GM19043 (cell line): Measurements from ENCODE around the gene CAPN2.

Source experiments
- ATAC-seq: cut with Tn5 transposase; IDR thresholded peaks from one replicate; pipeline ENCODE4 v1.9.1; 2021; ENCODE audit warnings: low read depth; ENCODE audit not compliant: unreplicated experiment

CAPN2 gene

DNA sequence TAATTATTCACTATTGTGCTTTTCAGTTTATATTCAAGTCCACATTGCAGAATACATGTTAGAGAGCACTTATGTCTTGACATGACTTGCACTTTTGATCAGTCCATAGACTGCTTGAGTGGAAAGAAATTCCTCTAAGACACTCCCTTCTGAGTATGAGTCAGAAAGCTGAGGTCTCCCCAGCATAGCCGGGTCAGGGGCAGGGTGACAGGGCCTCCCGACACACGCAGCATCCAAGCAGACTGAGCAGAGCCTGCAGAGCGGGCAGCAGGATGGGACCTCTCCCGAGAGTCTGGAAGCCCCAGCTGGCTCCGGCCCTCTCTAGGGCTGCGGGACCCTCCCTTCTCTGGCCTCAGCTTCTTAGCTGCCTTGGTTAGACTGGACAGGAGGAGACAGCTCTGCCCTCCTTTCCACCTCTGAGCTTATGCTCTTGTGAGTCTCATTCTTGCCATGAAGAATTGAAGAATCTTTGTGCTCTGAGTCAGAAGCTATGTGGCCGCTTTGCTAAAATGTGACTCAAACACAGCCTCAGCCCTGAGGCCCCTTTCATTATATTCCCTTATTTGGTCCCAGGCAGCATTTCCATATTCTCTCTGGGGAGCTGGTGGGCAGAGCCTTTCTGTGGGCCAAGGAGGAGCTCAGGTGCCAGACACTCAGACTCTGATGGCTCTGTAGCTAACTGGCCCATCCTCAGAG, 11.2 kb upstream of the CAPN2 start:
- no peak for ATAC-seq

DNA sequence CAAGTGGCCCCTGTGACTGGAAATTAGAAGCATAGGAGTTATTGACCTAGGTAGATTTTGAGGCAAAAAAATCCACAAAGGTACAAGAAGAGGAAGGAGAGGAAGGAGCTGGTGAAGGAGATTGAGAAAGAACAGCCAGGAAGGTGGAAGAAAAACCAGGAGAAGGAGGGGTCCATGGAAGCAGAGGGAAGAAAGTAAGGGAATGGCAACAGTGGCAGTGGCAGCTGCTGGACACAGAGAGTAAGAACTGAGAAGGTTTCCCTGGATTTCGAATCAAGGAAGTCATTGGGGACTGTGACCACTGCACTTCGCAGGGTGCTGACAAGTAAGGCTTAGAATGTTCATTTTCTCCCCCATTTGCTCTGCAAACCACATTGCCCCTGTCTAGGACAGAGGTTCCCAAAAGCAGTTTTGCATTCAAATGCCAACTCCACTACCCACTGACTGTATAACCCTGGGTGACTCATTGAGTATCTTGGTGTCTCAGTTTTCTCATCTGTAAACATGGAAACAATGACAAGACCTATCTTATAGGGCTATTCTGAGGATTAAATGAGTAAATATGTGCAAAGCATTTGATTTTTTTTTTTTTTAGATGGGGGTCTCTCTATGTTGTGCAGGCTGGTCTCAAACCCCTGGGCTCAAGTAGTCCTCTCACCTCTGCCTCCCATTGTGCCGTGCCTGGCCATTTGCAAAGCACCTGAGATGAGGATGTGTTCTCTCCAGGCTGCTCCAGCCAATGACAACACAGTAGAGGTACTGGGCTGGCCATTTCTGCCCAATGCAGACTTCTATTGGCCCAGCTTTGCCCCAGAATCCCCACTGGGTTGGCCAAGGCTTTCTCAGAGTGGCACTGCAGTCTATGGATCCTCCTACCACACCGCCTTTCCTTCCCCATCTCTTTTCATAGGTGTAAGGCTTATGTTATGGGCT, 9.3 kb upstream of the CAPN2 start:
- no peak for ATAC-seq

GRCh38 chr1:223703668-223704013, 8.7 kb upstream of the CAPN2 start:
- no peak for ATAC-seq

DNA sequence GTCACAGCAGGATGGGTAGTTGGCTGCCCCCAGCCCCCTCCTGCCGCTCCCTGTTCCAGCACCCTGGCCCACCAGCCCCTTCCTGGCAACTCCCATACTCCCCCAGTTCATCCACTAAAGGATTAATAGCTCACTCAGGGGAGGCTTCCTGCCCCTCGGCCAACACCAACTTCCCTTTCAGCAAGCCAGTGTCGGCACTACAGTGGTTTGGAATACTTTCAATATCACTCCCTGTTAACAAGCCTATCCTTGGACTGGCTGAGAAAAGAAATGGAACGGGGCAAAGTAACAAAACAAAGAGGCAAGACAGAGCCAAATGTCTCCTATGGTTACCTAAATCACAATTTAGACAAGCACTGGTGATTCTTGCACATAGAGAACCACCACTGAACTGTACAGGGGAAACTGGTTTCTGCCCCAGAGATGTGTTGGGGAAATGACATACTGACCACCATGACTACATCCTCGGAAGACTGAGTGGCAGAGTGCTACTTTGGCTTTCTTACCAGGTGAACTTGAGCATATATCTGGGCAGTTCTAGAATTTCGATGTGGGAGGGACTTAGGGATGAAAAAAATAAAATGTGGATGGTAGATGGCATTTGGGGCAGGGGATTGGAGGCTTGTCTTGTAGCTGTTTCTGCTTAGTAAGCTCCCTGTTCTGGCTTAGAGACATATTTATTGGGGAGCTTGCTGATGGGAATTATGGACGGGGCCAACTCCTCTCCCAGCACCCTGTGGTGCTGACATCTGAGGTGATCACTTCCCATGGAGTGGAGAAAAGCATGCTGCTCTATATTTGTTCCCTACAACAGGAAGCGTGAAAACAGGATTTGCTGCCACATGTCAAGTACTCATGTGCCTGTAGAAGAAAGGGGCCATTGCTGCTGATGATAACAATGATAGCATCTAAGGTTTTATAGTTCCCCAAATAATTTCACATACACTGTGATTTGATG, 7.1 kb upstream of the CAPN2 start:
- ATAC-seq: no peak

- ATAC-seq: no peak
Measured at GRCh38 chr1:223706077-223706973, 6.0 kb upstream of the CAPN2 start.

DNA sequence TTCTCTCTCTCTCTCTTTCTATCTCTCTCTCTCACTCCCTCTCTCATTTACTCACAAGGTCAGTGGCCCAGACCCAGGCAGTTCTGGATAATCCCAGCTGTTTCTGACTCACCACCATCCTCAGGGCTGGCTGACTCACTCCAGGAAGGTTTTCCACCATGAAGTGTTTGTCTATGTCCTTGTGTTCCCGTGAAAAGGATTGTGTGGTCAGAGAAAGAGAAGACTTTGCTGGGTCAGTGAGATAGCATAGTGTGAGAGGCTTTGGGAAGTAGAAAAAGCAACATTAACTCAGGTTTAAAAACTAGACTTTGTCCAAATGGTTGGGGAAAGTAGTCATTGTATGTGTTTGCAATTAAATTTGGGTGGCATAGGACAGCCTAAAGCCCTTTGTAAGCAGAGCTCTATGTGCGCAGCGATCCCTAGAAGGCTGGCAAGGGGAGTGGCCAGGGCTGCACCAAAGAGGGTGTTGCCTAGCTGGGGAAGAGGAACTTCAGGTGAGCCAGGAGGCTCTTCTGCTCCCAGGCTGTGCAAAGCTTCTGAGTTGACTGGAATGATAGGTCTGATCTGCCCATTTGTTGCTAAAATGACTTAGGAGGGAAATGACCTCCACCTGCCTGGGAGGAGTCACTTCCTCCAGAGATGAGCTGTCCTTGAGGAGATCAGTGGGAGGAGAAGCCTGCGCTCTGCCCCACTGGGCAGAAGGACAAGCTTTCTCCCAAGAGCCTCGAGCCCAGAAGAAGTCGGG, 4.9 kb upstream of the CAPN2 start:
- ATAC-seq: no peak

- ATAC-seq: no peak
Measured at GRCh38 chr1:223708001-223708359, 4.4 kb upstream of the CAPN2 start.

DNA sequence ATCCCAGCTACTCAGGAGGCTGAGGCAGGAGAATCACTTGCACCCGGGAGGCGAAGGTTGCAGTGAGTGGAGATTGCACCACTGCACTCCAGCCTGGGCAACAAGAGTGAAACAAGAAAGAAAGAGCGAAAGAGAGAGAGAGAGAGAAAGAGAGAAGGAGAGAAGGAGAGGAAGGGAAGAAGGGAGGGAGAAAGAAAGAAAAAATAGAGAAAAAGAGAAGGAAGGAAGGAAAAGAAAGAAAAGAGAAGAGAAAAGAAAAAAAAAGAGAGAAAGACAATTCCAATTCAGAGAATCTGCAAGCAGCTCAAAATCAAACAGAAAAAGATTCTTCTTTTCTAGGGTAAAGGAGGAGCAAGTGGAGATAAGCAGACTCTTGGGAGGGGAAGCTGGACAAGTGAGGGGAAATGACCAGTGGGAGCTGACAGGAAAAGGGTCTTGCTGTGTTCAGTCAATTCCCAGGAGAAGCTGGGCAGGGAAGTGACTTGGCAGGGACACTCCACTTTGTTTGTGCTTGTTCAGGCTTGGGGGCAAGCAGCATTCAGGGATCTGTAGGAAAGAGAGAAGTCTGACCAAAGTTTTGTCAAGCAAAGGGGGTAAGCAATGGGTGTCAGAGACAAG, 3.6 kb upstream of the CAPN2 start:
- no peak for ATAC-seq

- ATAC-seq: no peak
Measured at GRCh38 chr1:223709598-223709997, 2.7 kb upstream of the CAPN2 start.

DNA sequence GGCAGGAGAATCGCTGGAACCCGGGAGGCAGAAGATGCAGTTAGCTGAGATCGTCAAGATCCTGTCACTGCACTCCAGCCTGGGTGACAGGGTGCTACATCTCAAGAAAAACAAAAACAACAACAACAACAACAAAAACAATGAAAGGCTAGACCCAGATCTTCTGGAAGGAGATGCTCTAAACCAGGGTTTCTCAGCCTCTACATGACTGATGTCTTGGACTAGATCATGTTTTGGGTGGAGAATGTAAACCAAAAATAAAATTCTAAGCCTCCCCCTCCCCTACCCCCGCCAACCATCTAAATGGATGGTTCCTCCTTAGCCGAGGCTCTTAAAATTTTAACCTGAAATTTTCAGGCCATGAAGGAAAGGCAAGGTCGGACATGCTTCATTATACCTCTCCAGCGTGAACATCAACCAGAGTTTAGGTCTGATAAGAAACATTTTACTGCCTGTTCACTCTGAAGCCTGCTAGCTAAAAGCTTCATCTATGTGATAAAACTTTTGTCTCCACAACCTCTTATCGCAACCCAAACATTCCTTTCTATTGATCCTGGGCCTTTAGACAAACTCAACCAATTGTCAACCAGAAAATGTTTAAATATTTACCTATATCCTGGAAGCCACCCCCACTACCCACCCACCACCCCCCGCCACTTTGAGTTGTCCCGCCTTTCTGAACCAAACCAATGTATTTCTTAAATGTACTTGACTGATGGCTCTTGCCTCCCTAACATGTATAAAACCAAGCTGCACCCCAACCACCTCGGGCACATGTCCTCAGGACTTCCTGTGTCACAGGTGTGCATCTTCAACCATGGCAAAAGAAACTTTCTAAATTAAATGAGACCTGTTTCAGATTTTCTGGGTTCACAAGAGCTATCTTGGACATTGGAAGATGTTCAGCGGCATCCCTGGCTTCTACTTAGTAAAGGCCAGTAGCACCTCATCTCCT, 1.9 kb upstream of the CAPN2 start:
- ATAC-seq: no peak

DNA sequence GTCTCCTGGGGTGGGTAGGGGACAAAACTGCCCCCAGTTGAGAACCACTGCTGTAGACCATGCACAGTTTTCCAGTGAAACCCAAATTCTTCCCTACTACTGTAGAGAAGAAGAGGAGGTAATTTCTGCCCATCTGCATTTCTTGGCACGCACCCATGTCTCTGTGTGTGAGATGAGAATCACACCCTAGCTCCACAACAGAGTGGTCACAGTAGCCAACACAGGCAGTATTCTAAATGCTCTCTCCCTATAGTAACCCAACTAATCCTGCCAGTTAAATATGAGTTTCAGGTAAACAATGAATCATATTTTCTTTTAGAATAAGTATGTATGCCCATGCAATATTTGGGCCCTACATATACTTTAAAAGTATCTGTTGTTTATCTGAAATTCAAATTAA, 1.2 kb upstream of the CAPN2 start:
- no peak for ATAC-seq

DNA sequence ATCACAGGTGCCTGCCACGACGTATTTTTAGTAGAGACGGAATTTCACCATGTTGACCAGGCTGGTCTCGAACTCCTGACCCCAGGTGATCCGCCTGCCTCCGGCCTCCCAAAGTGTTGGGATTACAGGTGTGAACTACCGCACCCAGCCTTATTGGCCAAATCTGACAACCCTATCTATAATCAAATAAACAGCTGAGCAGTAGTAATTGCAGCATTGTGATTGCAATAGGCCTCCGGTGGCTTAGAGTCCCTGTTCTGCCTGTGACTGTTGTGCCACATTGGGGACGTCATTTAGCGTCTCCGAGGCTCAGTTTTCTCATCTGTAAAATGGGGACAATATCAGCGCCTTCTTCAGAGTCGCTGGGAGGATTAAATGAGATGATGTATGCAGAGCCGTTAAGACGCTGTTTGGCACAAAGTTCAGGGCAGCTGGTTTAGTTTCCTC, 569 bp upstream of the CAPN2 start:
- no peak for ATAC-seq

DNA sequence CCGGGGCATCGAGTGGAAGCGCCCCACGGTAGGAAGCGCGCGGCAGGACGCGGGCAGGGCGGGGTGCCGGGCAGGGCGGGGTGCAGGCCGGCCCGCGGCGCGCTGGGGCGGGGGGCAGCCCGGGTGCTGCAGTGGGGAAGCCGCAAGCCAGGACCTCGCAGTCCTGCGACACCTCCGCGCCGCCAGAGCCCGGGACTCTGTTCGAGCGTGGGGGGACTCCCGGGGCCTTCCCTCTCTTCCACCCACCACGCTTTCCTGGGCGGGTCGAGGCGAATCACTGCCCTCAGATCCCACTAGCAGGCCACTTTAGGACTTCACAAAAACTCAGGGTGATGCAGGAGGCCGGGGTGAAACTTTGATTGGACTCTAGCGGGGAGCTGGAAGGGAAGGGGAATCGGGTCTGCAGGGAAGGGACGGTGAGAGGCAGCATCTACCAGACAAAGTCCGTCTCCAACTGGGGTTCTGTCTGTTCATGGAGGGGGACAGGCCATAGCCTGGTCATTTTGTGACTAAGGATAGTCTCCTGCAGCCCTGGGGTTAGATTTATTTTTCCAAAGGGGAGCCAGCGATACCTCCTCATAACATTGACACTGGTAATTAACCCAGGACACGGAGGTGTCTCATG, 623 bp downstream of the CAPN2 start:
- ATAC-seq: peak; percentile 21

- no peak for ATAC-seq
Measured at GRCh38 chr1:223713546-223714420, 1.4 kb downstream of the CAPN2 start.

GRCh38 chr1:223714421-223714724, 2.0 kb downstream of the CAPN2 start:
- no peak for ATAC-seq

DNA sequence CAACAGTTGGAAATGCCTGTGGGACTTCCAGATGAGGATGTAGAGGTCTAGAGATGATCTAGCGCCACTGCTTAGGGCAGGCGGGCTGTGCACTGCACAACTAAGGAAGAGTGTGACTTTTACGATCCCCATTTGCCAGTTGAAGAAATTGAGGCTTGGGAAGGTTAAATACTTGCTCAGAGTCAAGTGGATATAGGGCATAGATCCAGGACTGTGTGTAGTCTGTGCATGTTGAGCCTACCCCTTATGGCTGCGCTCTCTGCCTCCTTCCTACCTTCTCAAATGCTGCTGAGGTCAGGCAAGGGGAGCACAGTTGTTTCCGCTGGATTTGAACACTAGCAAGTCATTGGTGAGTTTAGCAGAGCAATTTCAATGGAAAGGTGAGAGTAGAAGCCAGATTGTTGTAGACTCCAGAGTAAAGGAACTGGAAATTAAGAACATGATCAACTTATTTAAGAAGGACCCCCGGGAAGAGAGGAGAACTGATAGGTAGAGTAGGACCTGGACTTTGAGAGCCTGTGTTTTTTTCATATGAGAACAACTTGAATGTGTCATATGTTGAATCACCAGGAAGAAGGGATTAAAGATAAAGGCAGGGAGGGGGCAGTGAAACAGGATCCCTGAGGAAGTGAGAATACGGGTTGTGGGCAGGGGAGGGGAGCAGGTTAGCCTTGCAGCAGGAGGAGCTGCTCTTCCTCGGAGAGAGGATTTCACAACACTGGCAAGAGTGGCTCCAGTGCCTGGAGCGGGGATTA, 2.7 kb downstream of the CAPN2 start:
- ATAC-seq: no peak
